Heart left ventricle (tissue), 16 donors: ENCODE data around the gene PLP2. TPM values are rescaled to one million over a fixed set of nuclear protein-coding genes. Genes with fewer than 3 reads are reported as not detected.
"Not testable (repeated sequence)": the region's sequence is repeated elsewhere in the genome, so short reads cannot be mapped to it uniquely, and the experiment has no call there.

Experiments
- ATAC-seq, 4 donors: fragments of 200-7000 bp; cut with Tn5 transposase; one replicate each; pipeline ENCODE4 v1.9.1; 2020 to 2022; ENCODE audit warnings: moderate library complexity in 4 of 4, mild to moderate bottlenecking in 3 of 4, moderate number of reproducible peaks in 1 of 4
- DNase-seq, 5 donors: peaks; one replicate each; pipeline ENCODE4 v3.0.0-alpha.2; 2020
- H3K27ac ChIP-seq, 12 donors: fragments of 200-600 bp; sonication (generic) in 4 of 12; one replicate each; pipeline versions ENCODE4 v1.5.0 to v1.8.0; 2016 to 2022; ENCODE audit warnings: mild to moderate bottlenecking in 2 of 12
- H3K27me3 ChIP-seq, 9 donors: fragments of 200-600 bp; sonication (generic) in 2 of 9; one replicate each; pipeline versions ENCODE4 v1.5.1 to v1.8.0; 2016 to 2022; ENCODE audit warnings: mild to moderate bottlenecking in 3 of 9
- H3K36me3 ChIP-seq, 9 donors: fragments of 200-600 bp; sonication (generic) in 2 of 9; one replicate each; pipeline versions ENCODE4 v1.5.0 to v1.8.0; 2018 to 2022; ENCODE audit warnings: mild to moderate bottlenecking in 2 of 9
- H3K4me1 ChIP-seq, 12 donors: fragments of 200-600 bp; sonication (generic) in 4 of 12; one replicate each; pipeline versions ENCODE4 v1.5.0 to v1.8.0; 2016 to 2022; ENCODE audit warnings: mild to moderate bottlenecking in 3 of 12
- H3K4me3 ChIP-seq, 12 donors: fragments of 200-600 bp; sonication (generic) in 4 of 12; one replicate each; pipeline versions ENCODE4 v1.5.0 to v1.8.0; 2017 to 2022; ENCODE audit warnings: mild to moderate bottlenecking in 9 of 12, moderate library complexity in 4 of 12
- H3K9me3 ChIP-seq, 12 donors: fragments of 200-600 bp; sonication (generic) in 4 of 12; one replicate each; pipeline versions ENCODE4 v1.5.0 to v1.8.0; 2016 to 2022; ENCODE audit warnings: mild to moderate bottlenecking in 1 of 12
- POLR2A ChIP-seq, 2 donors: fragments of 450-650 bp; IDR thresholded peaks; one replicate each; pipeline ENCODE4 v1.6.1; 2017; ENCODE audit warnings: antibody characterized with exemption in 2 of 2, mild to moderate bottlenecking in 2 of 2, moderate library complexity in 2 of 2
- WGBS, 4 donors: extraction: QIAGEN DNeasy Blood & Tissue Kit in 2 of 4; methylation state at CpG; one replicate each; pipeline versions ENCODE4 v1.1.5 to v1.1.7; 2013 to 2018; 5-methylcytosine and 5-hydroxymethylcytosine counted together
- intact Hi-C, 10 donors: fragments of 100-400 bp; cut with DNase I; formaldehyde crosslinking; loops; one replicate each; pipeline versions ENCODE4 v1.11.1 to v1.14.2; 2022
- polyA plus RNA-seq, 2 donors: library from polyadenylated mRNA; stranded (reverse); fragments of 200-250 nt; gene quantifications; one replicate each; pipeline ENCODE4 v1.2.3, GENCODE V29; 2013
- total RNA-seq, 9 donors: library from RNA; depleted of rRNA in 2 of 9; stranded (reverse); fragments of >200 nt in 2 of 9; fragmentation: NEBNext Ultra II Directional in 3 of 9; extraction: Animal tissue kit (Norgen Biotek cat#: 25700) in 3 of 9; gene quantifications; one replicate each; pipeline versions ENCODE4 v1.1.0 to v1.2.4, GENCODE V29; 2016 to 2023
- TF ChIP-seq, protein P1 (sequence below), 12 donors: fragments of 200-600 bp; sonication (generic) in 4 of 12; IDR thresholded peaks; one replicate each; pipeline versions ENCODE4 v1.5.0 to v1.8.0; 2018 to 2022; ENCODE audit warnings: antibody characterized with exemption in 12 of 12, mild to moderate bottlenecking in 5 of 12
- donor health status: ischemic (EF 13 %, LVEDD 7.1; RV severe dilation, severe dysfunction).
- donor health status: healthy with polysubstance abuse.
- donor health status: DM: no; HTN: yes; CAD: no.
- donor health status: DM: no; HTN: no; CAD: no.
- donor health status: ischemic (EF 25% LVEDD 6.9; RV normal size, moderate dysfunction).
- donor health status: ischemic (EF 25% LVEDD 5.7; RV mildly dilated, moderate dysfunction).
- donor health status: healthy.
- donor health status: DM: yes; HTN: yes; CAD: no.
- donor health status: ischemic (EF 35%, LVEDD 5.7; RV mildly dilated, moderate dysfunction).
- donor health status: nonischemic (EF 11% LVEDD 7.7; RV severe dilation, severe dysfunction).
- donor health status: DM: yes; HTN: yes; CAD: no.
- donor health status: PGD.
- donor health status: ischemic (EF 29% LVEDD 5.4; RV normal size, mild dysfunction).
- donor health status: nonischemic (EF 23%, LVEDD 6.1; RV moderate dilation, normal function).

PLP2 gene
- total and polyA plus RNA-seq, 11 donors, result 22.4 to 373 (median 63.0) TPM

DNA sequence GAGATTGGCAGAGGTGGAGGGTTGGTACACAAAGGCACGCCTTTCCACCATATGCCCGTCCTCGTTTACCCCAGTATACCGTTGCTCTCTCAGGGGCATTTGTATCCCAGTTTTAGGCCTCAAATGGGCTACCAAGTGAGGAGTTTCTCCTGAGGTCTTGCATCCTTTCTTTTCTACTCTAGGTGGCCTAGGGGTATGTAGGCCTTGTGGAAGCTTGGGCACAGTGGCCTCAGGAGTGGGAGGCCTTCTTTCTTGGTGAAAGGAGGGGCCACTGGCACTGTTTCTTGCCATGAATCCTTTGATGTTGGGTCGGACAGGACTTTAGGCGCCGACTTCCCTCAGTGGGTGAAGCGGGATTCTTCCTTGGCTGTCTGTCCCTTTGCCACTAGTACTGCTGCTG is 24.4 kb upstream of the PLP2 start:
- no peaks in the 10 kb centered on the region for H3K9me3 ChIP-seq
- no peak for TF ChIP-seq POLR2A (IDR thresholded peaks at IDR 0.05)
- TF ChIP-seq, protein P1, sequence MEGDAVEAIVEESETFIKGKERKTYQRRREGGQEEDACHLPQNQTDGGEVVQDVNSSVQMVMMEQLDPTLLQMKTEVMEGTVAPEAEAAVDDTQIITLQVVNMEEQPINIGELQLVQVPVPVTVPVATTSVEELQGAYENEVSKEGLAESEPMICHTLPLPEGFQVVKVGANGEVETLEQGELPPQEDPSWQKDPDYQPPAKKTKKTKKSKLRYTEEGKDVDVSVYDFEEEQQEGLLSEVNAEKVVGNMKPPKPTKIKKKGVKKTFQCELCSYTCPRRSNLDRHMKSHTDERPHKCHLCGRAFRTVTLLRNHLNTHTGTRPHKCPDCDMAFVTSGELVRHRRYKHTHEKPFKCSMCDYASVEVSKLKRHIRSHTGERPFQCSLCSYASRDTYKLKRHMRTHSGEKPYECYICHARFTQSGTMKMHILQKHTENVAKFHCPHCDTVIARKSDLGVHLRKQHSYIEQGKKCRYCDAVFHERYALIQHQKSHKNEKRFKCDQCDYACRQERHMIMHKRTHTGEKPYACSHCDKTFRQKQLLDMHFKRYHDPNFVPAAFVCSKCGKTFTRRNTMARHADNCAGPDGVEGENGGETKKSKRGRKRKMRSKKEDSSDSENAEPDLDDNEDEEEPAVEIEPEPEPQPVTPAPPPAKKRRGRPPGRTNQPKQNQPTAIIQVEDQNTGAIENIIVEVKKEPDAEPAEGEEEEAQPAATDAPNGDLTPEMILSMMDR (IDR thresholded peaks at IDR 0.05), result no peak
- 89 to 96% (median 93%) methylated on average over 8 of the region's 8 CpGs for WGBS, 4 donors
- ATAC-seq, result no peak
- H3K4me1 ChIP-seq, result no peaks in the 10 kb centered on the region
- H3K27ac ChIP-seq, result no peak overlapping the region
- intact Hi-C loops, result loop anchor here in 1 of 10 donors (10.0 kb wide), 1 partner anchor 608 kb away; no protein-coding TSS in a partner anchor
- H3K4me3 ChIP-seq, result no peak overlapping the region
- no peak for DNase-seq
- H3K36me3 ChIP-seq, result no peaks in the 10 kb centered on the region
- no peaks in the 10 kb centered on the region for H3K27me3 ChIP-seq

DNA sequence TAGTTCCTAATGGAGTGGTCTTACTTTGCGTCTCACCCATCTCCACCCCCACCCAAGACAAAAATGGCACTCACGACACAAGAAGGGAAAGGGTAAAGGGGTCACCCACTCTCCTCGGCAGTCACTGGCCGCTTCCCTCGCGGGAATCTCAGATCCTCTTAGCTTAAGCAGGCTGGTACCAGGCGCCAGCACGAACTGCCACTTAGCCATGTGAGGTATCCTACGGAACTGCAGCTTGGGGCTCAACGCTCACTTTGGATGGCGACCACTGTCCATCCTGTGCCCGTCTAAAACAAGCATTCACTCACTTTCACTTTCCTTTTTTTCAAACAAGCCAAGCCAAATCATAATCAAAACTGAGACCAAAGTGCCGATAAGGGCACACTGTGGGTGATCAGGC is 23.8 kb upstream of the PLP2 start:
- Histone ChIP-seq H3K27ac (no peak overlapping the region), H3K4me3 (no peak overlapping the region), H3K4me1 (no peaks in the 10 kb centered on the region), H3K36me3 (no peaks in the 10 kb centered on the region), H3K9me3 (no peaks in the 10 kb centered on the region), H3K27me3 (no peaks in the 10 kb centered on the region)
- intact Hi-C loops, result loop anchor here in 1 of 10 donors (10.0 kb wide), 1 partner anchor 607 kb away; no protein-coding TSS in a partner anchor
- ATAC-seq (no peak), DNase-seq (no peak)
- TF ChIP-seq POLR2A (IDR thresholded peaks at IDR 0.05), result no peak
- TF ChIP-seq, protein P1 (IDR thresholded peaks at IDR 0.05), result no peak
- 89 to 95% (median 92%) methylated on average over 13 of the region's 13 CpGs for WGBS, 4 donors

DNA sequence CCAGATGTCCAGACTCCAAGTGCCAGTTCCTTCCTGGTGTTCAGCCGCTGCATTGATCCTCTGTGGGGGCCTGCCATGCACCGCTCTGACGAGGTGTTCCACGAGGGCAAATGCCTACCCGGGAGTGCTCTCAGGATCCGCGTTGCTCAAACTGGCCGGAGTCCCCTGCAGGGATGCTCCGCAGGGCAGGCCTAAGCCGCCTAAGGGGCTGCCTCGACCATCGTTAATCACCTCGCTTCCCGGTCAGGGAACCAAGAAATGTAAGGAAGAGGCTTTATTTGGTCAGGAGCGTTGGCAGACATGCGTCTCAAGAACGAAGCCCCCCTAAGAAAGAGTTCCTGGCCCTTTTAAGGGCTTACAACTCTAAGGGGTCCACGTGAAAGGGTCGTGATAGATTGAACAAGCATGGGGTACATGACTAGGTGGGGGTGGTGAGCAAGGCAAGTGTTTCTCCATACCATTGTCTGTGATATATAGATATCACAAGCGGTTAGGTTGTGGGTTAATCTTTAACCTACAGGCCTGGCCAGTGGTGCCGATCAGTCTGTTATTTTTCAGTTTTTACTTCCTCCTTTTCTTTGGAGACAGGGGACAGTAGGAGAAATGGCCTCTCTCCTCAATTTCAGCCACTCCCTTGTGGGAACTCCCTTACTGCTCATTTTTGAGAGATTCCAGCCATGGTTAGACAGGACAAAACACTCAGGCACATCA is 23.2 kb upstream of the PLP2 start:
- not testable (repeated sequence) for ATAC-seq, H3K27ac ChIP-seq, H3K4me1 ChIP-seq, DNase-seq, H3K36me3 ChIP-seq, H3K9me3 ChIP-seq, H3K4me3 ChIP-seq, H3K27me3 ChIP-seq
- intact Hi-C loops, result loop anchor here in 1 of 10 donors (10.0 kb wide), 1 partner anchor 606 kb away; no protein-coding TSS in a partner anchor
- WGBS, 4 donors, result 82 to 94% (median 89%) methylated on average over 21 of the region's 21 CpGs

DNA sequence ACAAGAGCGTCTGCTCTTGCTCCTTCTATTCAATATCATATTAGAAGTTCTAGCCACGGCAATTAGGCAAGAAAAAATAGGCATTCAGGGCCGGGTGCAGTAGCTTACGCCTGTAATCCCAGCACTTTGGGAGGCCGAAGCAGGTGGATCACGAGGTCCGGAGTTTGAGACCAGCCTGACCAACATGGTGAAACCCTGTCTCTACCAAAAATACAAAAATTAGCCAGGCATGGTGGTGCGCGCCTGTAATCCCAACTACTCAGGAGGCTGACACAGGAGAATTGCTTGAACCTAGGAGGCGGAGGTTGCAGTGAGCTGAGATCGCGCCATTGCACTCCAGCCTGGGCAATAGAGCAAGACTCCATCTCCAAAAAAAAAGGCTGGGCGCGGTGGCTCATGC is 22.4 kb upstream of the PLP2 start:
- 89 to 98% (median 95%) methylated on average over 14 of the region's 14 CpGs for WGBS, 4 donors
- not testable (repeated sequence) for H3K9me3 ChIP-seq, H3K27ac ChIP-seq, H3K4me1 ChIP-seq, ATAC-seq, DNase-seq, H3K27me3 ChIP-seq, H3K36me3 ChIP-seq, H3K4me3 ChIP-seq
- intact Hi-C loops, result loop anchor here in 1 of 10 donors (10.0 kb wide), 1 partner anchor 606 kb away; no protein-coding TSS in a partner anchor

DNA sequence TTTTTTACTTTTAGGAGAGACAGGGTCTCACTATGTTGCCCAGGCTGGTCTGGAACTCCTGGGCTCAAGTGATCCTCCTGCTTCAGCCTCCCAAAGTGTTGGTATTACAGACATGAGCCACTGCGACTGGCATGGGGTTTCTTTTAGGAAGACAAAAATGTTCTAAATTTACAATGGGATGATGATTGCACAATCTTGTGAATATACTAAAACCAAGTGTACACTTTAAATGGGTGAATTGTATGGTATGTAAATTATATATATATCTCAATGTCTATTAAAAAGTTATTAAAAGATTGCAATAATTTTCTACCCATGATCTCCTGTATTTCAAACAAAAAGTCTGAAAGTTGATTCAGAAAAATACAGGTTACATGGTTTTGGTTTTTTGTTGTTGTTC is 18.2 kb upstream of the PLP2 start:
- DNase-seq, result no peak
- Histone ChIP-seq H3K4me1 (peaks cover 0 to 8% (median 0%) of the 10 kb centered on the region in 12 donors), H3K36me3 (no peaks in the 10 kb centered on the region), H3K27me3 (no peaks in the 10 kb centered on the region), H3K9me3 (no peaks in the 10 kb centered on the region), H3K4me3 (no peak overlapping the region), H3K27ac (no peak overlapping the region)
- intact Hi-C loops, result no loop called here
- TF ChIP-seq, protein P1 (IDR thresholded peaks at IDR 0.05), result no peak
- TF ChIP-seq POLR2A (IDR thresholded peaks at IDR 0.05), result no peak
- WGBS, 4 donors, result 73 to 100% (median 86%) methylated on average over 1 of the region's 1 CpG
- ATAC-seq, result no peak
